ENCODE measurements around the gene TIMP2.
A peak's percentile ranks its signal among the peaks of the same experiment; 100 is the strongest.

The TIMP2 gene

DNA sequence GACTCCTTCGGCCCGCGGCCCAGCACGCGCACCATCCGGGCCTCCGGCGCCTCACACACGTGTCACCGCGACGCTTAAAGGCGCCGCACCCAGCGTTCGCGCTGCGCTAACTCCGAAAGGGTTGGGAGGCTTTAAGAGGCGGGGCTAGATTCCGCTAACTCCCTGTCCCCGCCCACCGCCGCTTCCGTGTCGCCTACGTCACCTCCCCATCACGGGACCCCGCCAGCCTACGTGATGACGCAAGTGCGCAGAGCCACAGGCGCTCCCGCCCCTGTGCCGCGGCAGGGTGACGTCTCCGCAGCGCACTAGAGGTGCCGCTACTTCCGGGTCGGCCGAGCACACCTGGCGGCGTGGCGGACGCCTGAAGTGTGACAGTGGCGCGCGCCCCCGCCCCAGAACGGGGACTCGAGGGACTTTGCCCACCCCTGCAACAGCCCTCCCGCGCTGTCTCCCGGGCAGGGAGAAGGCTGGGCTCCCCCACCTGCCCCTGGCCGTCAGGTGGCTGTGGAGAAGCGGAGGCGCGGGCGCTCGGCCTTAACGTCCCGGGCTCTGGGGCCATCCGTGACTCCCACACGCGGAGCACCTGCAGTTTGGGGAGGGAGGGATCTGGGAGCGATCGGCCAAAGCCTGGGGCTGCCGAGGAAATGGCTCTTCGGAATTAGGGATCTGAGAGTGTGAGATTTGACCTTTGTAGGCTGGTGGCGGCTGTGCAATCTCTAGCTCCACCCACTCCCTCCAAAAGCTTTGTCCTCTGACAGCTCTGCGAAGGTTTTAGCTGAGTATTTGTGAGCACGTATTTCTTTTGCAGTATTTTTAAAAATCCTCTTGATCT lies 84.2 kb downstream of the TIMP2 start, which contains the start of gene USP36:
Gene USP36 (minus strand): TSS at position 35 of the 832 bp plus-strand sequence. CDS start 4,451 bp downstream, outside the sequence.
- DNase-seq (ENCODE audit: low read depth), result peak; percentile 98
- no peak for TF ChIP-seq CTCF (conservative IDR thresholded peaks at IDR 0.05; ENCODE audit: low read length)
- H3K4me3 ChIP-seq (ENCODE audit: low read length), result peak within 1 kb of the TSS; percentile 92

DNA sequence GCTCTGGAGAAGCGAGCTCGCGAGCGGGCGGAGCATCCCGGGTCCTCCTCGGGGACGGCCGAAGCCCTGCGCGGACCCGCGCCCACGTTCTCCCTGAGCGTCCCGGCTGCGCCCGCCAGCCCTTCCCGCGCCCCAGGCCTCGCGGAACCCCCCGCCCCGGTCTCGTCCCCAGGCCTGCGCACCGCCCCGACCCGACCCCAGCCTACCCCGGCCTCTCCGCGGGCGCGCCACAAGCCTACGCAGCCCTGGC lies 84.7 kb downstream of the TIMP2 start:
- DNase-seq (ENCODE audit: low read depth), result no peak
- peak overlapping the region; percentile 92 for H3K4me3 ChIP-seq (ENCODE audit: low read length)
- no peak for TF ChIP-seq CTCF (conservative IDR thresholded peaks at IDR 0.05; ENCODE audit: low read length)

DNA sequence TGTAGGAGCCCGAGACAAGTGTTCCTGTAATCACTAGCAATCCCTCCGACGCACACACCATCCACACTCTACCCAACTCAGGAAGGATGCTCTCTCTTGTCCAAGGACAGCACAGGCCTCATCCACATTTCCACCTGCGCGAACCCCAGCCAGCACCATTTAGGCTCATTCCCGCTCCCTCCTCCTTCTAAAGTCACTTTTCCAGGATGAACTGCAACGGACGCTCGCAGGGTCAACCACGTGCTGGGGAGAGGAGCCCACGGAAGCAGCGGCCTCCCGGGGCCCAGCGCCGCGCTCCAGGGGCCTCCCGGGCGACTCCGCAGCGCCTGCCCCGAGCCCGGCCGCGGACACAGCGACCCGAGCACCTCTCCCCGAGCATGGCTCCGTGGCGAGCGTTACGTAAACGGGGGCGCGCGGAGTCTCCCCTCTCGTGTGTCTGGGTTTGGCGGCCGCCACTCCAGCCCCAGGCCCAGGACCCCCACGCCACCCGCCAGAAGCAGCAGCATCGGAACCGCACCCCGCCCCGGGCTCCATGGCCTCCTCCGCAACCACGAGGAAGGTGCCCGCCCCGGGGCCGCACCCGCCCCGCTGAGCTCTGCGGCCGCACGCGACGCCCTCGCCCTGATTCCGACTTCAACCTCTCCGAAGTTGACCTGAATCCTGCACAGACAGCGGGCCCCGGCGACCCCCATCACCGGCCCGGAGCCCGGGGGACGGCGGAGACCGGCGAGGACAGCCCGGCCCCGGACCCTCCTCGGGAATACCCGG lies 85.2 kb downstream of the TIMP2 start:
- TF ChIP-seq CTCF (conservative IDR thresholded peaks at IDR 0.05; ENCODE audit: low read length), result no peak
- H3K4me3 ChIP-seq (ENCODE audit: low read length), result peak overlapping the region; percentile 92

GRCh38 chr17:78839235-78839761 lies 85.9 kb downstream of the TIMP2 start:
- peak; percentile 16 for DNase-seq (ENCODE audit: low read depth)
- TF ChIP-seq CTCF (conservative IDR thresholded peaks at IDR 0.05; ENCODE audit: low read length), result no peak
- H3K4me3 ChIP-seq (ENCODE audit: low read length), result peak overlapping the region; percentile 92

More for the DNA sequence above, 85.2 kb downstream of the TIMP2 start:
- DNase-seq (ENCODE audit: low read depth), result peak; percentile 66

DNA sequence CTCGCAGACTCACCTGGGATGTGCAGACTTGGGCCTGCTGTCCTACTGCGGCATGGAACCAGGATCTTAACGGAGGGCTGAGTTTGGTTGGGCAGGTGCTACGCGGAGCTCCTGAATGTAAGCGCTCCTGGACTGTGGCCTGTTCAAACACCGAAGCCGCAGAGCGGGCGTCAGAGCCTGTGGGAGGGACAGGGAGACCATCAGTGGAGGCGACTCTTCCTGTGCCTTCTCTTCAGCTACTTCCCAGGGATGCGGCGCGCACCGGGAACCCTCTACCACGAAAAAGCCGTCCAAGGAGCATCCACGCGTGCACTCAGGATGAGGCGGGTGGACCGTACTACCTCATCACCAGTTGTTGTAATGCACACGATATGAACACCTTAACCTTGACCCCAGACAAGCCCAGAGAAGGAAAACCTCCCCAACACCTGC lies 86.6 kb downstream of the TIMP2 start:
- no peak for DNase-seq (ENCODE audit: low read depth)
- H3K4me3 ChIP-seq (ENCODE audit: low read length), result no peak overlapping the region
- no peak for TF ChIP-seq CTCF (conservative IDR thresholded peaks at IDR 0.05; ENCODE audit: low read length)

DNA sequence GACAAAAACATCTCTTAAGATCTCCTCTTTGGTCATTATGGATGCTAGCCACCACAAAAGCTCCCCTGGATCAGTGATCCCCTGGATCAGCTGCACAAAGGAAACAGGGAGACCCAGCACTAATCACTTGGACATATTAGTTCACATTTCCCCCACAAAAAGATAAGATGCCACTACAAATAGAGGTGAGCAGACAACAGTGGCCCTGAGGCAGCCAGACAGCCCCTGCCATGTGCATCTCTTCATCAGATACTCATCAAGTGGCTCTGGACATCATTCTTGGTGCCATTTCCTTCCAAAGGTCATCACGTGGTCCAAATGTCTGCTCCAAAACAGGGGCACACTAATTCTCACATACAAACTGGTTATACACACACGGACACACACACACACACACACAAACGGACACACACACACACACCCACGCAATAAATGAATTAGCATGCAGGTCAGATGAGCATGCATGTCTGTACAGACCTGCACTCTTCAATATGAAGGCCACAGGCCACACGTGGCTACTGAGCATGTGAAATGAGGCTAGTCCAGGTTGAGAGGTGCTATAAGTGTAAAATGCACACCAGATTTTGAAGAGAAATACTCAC lies 88.7 kb downstream of the TIMP2 start:
- no peak for DNase-seq (ENCODE audit: low read depth)
- H3K4me3 ChIP-seq (ENCODE audit: low read length), result no peak overlapping the region
- TF ChIP-seq CTCF (conservative IDR thresholded peaks at IDR 0.05; ENCODE audit: low read length), result no peak
